ENCODE measurements around the gene SIX6.

Gene SIX6

DNA sequence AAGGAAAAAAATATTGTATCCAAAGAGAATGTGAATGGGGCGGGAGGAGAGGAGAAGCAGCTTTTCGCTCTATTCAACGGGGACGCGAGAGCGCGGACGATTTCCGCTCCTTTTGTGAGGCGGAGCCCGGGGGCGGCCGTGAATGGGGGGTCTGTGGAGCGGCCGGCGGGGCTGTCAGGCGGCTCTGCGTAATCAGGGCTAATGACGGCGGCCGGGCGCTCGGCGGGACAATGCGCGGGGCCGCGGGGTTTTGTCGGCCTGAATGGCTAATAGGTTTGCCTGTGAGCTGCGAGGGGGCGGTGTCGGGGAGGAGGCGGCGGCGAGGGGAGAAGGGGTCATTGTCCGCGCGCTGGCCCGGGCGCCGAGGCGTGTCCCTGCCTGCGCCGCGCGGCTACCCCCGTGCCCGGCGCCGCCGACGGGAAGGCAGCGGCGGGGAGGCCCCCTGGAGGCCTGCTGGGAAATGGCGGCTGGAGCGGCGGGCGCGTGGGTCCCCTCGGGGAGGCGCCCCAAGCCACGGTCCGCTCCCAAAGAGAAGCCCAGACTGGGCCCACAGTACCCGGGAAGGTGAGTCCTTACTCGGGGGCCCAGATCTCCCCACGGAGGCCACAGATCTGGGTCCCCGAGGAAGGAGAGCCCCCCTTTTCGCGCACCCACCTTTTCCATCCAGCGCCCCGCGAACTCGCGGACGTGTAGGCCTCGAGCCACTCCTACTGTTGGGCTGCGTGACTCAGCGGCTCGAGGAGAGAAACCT is 6.0 kb downstream of the SIX6 start:
- DNase-seq, result no peak

- no peak for DNase-seq
Measured at GRCh38 chr14:60515511-60516289, 6.8 kb downstream of the SIX6 start.

- no peak for DNase-seq
Measured at GRCh38 chr14:60532442-60532841, 23.5 kb downstream of the SIX6 start.

- DNase-seq, result no peak
Measured at GRCh38 chr14:60537663-60538062, 28.7 kb downstream of the SIX6 start.

- DNase-seq, result no peak
Measured at GRCh38 chr14:60544659-60545058, 35.7 kb downstream of the SIX6 start.

- DNase-seq, result no peak
Measured at GRCh38 chr14:60553808-60554207, 44.9 kb downstream of the SIX6 start.

DNA sequence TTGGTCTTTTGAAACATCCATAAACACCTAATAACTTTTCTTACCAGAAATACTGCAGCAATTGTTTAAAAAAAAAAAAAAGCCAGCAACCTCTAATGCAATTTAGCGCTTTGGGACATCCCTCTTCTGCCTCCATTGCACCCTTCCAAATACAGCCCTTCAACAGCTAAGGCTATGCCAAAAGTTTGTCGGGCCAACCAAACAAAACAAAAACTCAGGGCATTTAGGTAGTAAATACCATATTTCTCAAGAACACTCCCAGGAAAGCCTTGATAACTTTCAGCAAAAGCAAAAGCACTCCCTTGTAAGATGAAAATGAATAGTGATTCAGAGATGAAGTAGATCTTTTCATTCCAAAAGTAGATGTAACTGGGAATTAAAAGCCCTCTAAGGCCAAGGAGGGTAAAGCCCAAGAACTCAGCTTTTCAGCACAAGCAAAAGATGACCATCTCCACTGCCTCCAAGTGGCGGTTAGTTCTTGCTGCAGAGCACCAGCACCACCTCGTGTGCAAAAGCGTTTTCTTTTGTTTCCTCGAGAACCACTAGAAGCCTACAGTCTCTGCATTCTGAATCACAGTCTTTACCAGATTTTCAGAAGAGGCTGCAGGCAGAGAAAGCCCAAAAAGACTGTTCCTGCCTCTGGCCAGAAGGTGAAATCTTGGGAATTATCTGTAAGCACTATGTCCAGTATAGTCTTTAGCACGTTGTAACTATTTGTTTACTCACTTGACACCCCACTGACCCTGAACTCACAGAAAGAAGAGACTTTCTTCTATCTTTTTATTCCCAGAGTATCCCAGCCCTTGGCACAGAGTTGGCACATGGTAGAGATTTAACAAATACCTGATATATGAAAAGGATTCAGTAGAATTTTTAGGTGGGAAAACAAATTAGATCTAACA is 53.1 kb downstream of the SIX6 start:
- DNase-seq, result no peak

All from T-helper 9 cell (primary cell).